GM21576 (cell line): ENCODE data around the gene PSMD6.

Experiments
- ATAC-seq: cut with Tn5 transposase; IDR thresholded peaks from one replicate; pipeline ENCODE4 v1.9.1; 2021; ENCODE audit warnings: mild to moderate bottlenecking, moderate library complexity; ENCODE audit not compliant: unreplicated experiment

Gene PSMD6

DNA sequence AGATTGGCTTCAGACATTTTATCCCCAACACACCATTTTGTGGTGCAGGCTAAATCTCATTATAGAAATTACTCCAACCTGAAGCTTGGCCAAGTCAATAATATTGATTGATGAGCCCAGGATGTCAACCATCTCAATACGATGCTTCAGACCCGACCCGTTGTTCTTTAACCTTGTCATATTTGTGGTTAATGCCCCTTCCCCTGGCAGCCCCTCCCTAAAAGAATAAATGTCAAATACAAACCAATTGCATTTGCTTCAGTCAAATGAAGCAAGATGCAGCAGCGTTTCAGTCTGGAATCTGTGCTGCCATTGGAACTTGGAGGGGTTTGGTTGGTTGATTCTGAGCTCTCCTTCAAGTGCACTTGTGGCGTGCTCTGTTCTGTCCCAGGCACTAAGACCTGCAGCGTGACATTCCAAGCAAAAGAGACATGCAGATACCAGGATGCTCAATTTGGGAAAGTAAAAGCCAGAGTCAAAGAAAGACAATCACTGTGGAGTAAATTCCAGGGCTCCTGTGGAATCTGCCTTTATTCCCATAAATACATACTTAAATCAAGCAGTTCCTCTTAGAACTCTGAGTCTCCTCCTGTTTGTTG is 23.8 kb upstream of the PSMD6 start:
- no peak for ATAC-seq

DNA sequence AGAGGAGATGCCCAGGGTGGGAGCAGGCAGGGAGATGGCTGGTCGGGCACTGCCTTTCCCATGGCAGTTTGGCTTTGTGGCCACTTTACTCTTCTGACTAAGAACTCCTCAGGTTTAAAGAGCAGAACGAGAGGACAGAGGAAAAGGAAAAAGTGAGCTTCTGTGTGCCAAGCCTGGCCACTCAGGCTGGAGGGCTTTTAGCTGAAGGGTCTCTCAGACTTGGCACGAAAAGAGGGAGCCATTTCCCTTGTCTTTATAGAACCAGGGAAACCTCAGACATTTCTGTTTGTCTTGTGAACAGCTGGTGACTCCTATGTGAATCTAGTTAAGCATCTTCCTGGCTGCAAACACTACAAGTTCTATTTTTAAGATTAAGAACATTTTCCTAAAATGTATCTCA is 23.3 kb upstream of the PSMD6 start:
- ATAC-seq, result no peak

DNA sequence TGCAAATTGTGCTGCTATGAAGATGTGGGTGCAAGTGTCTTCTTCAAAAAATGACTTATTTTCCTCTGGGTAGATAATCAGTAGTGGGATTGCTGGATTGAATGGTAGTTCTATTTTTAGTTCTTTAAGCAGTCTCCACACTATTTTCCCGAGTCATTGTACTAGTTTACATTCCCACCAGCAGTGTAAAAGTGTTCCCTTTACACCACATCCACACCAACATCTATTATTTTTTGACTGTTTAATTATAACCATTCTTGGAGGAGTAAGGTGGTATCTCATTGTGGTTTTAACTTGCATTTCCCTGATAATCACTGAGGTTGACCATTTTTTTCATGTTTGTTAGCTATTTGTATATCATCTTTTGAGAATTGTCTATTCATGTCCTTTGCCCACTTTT is 19.7 kb upstream of the PSMD6 start:
- no peak for ATAC-seq

DNA sequence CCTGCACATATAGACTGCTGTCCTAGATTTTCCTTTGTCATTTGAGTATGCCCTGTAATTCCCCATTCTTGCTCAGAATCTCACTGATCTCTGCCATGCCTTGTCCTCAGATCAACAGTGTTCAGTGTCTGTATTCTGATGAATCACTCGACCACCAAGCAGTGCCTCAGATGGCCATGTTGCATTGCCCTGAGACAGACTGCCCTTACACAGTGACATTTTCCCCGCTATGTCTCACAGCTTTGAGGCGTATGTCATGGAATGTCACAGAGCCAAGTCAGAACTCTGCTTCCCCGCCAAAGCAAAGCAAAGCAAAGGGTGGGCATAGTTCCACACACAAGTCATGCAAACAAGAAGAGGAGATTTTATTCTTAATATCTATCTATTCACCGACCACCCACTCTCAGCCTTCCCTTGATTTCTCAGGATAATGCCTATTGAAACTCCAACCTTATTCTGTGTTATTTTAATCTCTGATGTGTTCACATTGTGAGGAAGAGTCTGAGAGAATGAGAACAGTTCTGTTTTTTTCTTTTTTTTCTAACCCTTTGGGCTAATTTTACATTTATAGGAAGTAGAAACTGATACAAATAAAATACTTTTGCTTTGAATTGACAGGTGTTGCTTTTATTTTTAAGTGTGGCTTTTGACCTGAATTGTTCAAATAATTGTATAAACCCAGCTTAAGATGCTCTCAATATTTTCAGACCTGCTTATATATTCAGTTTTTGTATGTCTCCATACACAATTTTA is 16.9 kb upstream of the PSMD6 start:
- no peak for ATAC-seq

DNA sequence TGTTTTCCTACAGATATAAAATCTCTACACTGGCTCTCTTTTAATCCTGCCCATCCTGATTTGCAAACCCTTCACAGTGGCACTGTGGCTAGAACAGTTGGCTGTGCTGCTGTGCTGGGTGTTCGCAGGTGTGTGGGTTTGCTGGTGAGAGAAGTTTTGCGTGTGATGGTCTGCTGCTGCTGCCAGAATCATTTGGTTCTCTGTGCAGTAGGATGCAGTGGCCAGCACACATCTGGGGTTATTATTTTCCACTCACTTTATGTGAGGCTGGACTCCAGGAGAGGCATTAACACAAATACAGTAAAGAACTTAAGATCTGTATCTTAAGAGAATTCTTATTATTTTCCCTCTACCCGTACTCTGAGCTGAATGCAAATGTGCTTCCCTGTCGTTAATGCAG is 16.0 kb upstream of the PSMD6 start:
- no peak for ATAC-seq

DNA sequence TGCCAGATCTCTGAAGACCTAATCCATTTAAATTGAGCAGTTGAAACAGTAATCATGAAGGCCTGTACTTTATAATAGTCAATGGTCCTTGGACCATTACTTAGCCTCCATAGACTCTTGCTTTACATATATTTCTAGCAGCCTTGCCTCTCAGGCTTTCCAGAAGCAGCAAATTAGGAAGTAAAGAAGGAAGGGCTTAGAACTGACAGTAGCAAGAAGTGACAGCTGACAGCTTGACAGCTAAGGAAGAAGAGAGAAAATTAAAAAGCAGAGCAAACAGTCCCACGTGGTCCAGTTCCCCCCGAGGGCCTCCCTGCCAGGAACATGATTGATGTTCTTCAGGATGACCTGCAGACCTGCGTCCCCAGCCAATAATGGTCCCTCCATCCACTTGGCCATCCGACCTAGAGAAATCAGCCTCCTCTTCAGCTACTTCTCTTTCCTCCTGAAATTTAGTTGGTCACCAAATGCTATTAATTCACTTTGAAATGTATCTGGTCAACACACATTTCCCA is 15.0 kb upstream of the PSMD6 start:
- ATAC-seq, result no peak

DNA sequence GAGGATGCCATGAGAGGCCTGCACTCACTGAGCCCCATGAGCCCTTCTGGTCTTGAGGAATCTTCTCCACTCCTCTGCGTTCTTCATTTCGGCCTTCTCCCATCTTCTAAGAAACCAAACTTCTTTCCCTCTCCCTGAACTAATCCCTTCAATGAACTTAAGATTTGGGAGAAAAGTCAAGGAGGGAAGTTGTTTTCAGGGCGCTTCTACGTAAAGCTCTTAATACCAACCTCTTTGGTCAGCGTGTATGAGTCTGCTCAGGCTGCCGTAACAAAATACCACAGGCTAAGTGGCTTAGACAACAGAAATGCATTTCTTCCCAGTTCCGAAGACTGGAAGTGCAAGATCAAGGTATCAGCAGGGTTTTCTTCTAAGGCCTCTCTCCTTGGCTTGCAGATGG is 13.8 kb upstream of the PSMD6 start:
- ATAC-seq, result no peak

DNA sequence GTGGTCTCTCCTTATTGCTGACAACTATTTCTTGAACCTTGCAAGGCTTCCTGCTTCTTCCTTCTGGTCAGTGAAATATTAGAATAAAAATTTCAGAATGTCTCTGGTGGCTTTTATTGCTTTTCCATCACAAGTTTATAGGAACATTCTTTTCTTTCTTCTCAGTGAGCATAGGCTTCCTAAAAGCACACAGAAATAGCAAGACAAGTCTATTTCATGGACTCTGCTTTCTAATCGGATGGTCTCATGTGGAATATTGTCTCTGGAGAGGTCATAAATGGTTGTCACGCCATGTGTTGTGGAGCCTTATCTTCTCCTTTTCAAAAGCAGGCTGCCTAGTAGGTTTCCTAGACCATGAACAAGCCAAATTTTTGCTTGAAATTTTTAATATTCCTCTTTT is 9.8 kb upstream of the PSMD6 start:
- no peak for ATAC-seq

DNA sequence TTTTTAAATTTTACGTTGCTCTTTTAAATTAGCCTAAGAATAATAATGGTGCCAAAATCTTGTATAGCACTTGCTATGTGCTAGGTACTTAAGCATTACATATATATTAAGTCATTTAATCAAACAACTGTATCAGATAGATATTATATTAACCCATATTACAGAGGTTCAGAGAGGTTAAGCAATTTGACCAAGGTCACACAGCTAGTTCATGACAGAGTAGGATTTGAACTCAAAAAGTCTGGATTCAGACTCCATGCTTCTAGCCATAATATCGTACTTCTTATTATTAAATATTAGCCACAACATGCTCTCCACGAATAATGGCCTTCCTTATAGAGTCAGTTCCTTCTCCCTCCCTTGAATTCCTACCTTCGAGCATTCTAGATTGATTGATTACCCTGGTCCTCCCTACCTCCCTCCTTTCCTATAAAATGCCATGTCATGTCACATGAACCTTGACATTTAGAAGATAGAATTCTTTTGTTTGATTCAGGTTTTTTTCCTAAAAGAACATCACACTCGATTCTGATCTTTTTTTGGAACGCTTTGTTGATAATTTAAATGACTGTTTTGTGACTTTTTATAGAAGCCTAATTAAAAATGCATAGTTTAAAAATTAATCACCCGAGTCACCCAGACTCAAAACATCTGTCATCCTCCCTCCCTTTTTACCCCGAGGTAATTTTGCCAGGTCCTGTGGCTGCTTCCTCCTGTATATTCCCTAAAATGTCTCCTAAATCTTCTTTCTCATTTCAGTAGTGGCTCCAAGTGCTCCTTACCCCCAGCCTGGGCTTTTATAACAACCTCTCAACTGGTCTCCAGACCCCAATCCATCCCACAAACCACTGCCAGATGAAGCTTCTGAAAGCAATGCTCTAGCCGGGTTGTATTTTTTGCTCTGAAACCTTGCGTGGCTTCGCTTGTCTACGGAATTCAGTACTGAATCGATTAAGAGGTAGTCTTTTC is 8.5 kb upstream of the PSMD6 start:
- ATAC-seq, result no peak

DNA sequence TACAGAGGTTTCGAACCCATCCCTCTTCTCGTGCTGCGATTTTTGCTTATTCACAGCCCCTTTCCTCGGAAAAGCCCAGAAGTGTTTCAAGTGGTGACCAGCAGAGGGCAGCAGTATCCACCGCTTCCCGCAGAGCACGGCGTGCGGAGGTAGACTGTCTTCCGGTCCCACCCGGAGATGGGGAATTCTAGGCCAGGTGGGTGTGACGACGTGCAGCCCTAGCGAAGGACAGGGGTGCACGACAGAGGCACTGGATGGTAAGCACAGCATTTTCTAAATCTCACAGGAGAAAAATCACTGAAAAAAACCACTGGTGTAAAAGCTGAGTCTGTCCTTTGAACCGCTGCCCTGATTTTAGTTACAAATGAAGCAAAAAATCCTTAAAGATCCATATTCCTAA is 7.4 kb upstream of the PSMD6 start:
- ATAC-seq, result peak; percentile 95

DNA sequence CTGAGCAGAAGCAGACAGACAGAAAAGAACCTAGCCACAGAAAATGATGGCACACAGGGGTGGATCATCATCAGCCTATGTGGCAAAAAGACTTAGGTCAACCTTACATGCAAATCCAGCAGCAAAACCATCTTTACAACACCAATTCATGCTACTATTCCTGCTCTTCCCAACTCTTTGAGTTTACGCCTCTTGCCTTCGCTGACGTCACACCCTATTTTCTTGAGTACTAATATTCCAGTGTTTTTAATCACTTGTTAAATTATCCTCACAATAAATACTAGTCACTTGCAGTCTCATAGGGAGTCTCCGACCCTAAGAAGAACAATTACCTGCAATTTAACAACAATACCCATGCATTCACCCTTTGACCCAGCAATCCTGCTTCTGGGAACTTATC is 6.0 kb upstream of the PSMD6 start:
- no peak for ATAC-seq

DNA sequence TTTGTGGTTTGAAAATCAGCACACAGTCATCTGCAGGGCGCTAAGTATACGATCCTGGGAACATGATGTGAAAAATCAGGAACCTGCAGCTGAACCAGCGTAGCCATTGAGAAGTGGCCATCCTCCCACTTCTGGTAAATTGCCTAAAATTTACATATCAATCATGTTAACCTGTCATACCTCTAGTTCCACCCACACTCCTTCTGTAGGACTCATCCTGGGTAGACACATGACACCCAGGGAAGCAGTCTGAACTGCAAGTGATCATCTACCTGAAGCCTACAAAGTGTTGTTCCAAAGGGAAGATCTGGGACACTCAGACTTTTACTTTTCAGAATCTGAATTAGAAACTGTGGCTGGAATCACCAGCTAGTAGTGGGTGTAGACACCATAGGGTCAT is 5.5 kb upstream of the PSMD6 start:
- no peak for ATAC-seq

DNA sequence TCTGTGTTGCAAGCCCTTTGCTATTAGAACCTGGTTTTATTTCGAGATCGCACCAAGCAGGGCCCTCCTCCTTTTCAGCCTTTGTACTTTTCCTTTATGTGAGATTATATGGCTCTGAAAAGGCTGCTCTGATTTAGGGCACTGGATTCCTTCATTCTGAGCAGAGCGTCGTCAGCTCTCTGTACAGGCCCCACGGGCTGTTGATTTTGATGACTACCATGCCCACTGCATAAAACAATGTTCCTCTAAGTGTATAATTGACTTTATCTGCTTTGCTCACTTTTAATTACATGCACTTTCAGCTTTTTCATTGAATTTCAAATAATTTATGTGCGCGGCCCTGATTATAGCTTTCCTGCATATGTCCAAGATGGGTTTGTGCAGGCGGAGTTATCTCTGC is 4.4 kb upstream of the PSMD6 start:
- ATAC-seq, result no peak

DNA sequence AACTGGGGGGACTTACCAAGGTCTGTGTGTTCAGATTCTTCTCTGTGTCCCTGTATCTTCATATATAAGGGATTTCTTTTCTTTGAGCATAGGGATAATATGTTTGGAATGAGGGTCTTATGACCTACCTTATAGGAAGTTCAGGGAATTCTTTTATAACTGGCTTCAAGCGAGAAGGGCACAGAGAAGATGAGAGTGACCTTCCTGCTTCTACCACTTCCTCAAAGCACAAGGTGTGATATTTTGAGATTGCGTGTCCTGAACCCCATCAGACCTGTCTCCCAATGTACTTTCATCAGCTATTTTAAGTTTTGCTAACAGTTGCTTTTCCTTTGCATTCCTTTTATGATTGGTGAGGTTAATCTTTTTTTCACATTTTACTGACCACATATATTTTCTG is 3.1 kb upstream of the PSMD6 start:
- ATAC-seq, result no peak

DNA sequence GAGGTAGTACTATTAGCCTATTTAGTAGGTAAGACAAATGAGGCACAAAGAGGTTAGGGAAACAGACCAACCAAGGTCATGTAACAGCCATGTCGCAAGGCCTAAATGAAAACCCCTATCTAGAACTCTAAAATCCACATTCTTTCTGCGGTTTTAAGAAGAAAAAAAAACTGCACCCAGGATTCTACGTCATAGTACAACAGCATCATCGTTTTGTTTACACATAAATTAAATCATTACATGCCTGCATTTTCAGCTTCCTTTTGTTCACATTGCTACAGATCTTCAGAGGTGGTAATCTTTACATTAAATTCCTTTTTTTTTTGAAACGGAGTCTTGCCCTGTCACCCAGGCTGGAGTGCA is 548 bp upstream of the PSMD6 start:
- no peak for ATAC-seq

DNA sequence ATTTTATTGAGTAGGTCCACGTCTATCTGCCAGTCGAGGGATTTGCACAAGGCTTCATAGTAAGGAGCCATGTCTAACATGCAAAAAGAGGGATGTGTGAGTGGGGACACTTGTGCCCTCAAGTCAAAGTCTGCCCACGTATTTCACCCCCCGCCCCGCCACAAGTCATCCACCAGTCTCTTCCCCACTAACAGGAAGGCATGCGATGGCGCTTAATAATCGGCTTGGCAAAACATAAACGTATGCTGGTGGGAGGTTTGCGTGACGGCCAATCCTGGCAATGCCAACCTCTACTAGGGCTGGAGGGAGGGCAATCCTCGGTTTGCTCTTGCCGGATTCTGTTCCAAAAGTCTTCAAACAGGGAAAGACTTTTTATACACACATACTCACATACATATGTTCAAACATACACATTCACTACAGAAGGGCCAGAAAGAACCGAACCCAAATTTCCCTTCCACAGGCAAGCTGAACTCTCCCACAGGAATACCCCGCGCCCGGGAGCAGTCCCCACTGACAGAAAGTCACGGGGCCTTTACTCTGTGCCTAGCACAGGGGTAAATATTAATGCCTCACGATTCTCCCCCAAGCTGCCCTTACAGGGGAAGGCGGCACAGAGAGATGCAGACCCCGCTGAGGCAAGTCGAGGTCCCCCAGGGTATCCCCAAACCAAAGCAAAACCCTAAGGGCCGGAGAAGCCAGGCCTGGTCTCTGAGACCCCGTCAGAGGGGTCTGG is 675 bp downstream of the PSMD6 start:
- ATAC-seq, result no peak

DNA sequence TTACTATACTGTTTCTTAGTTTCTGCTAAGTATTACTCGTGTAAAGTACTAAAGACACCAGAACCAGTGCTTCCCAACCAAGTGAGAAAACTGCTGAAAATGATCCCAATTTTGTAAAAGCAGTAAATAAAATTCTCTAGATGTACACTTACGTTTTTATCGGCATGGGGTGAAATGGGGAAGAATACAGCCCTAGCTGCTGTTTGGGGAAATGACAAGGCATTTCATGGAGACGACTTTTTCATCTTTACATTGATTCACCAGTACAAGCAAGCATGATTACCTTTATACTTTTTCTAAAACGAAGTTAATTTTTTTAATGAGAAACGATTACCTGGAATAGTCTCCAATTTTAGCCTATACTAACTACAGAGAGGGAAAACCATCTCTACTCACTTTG is 1.4 kb downstream of the PSMD6 start:
- no peak for ATAC-seq

DNA sequence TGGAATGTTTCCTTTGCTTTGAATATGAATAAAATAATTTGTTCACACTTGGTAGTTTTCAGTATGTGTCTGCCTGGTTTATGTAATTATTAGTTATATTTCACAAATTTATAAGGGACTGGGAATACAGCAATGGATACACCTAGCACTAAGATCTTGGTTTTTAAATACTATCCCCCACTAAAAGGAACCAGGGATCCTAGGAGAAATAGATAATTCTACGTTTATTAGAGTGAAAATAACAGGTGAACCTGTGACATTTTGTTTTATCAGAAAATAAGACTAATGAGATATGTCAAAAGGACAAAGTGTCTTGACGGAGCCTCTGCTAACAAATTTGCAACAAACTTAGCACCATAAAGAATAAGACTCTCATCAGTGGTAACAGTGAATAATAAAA is 3.4 kb downstream of the PSMD6 start:
- ATAC-seq, result no peak

DNA sequence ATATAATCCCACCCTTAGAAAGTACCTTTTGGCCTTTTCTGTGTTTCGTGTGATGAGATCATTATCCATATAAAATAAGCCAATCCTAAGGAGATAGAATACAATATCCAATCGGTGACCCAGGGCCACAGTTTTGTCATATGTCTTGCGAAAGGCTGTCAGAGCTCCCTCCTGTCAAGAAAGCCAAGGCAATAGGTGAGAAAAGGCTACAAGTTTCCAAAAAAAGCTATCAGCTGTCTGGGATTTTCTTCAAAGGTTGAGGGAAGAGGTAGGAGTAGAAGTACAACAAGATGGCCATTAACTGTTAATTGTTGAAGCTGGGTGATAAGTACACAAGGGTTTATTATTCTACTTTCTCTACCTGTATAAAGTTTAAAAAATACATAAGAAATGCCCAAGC is 4.0 kb downstream of the PSMD6 start:
- no peak for ATAC-seq

DNA sequence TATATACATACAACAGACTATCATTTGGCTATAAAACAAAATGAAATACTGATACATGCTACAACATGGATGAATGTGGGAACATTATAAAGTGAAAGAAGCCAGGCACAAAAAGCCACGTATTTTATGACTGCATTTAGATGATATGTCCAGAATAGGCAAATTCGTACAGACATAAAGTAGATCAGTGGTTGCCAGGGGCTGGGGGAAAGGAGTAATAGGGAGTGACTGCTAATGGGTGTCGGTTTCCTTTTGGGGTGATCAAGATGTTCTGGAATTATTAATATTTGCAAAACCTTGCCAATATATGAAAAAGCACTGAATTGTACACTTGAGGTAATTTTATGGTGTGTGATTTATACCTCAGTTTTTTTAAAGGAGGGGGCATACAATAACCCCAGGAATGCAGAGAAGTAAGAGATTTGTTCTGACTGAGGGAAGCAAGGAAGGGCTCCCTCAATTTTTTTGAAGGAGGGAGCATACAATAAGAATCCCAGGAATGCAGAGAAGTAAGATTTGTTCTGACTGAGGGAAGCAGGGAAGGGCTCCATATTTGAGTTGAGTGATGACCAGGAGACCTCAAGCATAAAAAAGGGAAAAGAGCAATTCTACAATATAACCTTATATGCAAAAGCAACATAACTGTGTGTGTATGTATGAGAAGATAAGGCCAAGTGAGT is 6.2 kb downstream of the PSMD6 start:
- ATAC-seq, result no peak
